SK-N-SH treated with all-trans-retinoic acid at 6 μM for 48 hours (cell line): ENCODE results near the gene CFAP68.

Source experiments
- ARNTL ChIP-seq: fragments of 450-650 bp; formaldehyde crosslinking; IDR thresholded peaks from 2 replicates; pipeline ENCODE4 v1.5.0; 2020; ENCODE audit warnings: low read depth, mild to moderate bottlenecking, moderate library complexity, borderline replicate concordance
- BACH2 ChIP-seq: fragments of 250-450 bp; sonication (Bioruptor Pico); IDR thresholded peaks from 2 replicates; pipeline ENCODE4 v1.9.0; 2021; ENCODE audit warnings: mild to moderate bottlenecking, borderline replicate concordance
- OSR1 ChIP-seq: fragments of 250-450 bp; sonication (Bioruptor Pico); IDR thresholded peaks from 2 replicates; pipeline ENCODE4 v1.8.0; 2022; ENCODE audit warnings: moderate library complexity, mild to moderate bottlenecking, inconsistent platforms
- ZC3H10 ChIP-seq: fragments of 250-450 bp; sonication (Bioruptor Pico); IDR thresholded peaks from 2 replicates; pipeline ENCODE4 v1.5.1; 2021; ENCODE audit warnings: mild to moderate bottlenecking, moderate library complexity
- ZFP3 ChIP-seq: fragments of 250-450 bp; sonication (Bioruptor Pico); IDR thresholded peaks from 2 replicates; pipeline ENCODE4 v1.5.0; 2020; ENCODE audit warnings: mild to moderate bottlenecking, moderate library complexity
- ZFP30 ChIP-seq: fragments of 450-650 bp; formaldehyde crosslinking; IDR thresholded peaks from 2 replicates; pipeline ENCODE4 v1.5.0; 2022; ENCODE audit warnings: mild to moderate bottlenecking, moderate library complexity
- TF ChIP-seq, protein P1 (sequence below): fragments of 250-450 bp; sonication (Bioruptor Pico); IDR thresholded peaks from 2 replicates; pipeline ENCODE4 v1.8.0; 2020; ENCODE audit warnings: mild to moderate bottlenecking, moderate library complexity, borderline replicate concordance

DNA sequence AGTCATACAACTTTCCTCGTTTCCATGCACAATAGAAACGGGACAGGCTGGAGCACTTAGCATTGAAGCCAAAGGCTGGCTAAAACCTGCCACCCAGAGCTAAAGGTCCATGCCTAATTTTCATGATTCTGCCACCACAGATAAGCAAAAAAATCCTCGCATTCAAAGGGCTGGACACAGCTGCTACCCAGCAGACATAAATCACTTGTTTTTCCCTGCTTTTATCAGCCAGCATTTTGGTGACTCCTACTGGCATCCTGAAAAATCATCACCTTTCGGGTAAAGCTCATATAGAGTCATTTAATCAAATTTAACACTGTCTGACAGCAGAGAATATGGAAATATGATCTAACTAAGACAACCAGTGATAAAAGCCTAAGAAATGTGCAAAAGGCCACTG is 45.8 kb upstream of the CFAP68 start:
- no peak for TF ChIP-seq ZFP3 (CRISPR knock-in tag)
- TF ChIP-seq, protein P1, sequence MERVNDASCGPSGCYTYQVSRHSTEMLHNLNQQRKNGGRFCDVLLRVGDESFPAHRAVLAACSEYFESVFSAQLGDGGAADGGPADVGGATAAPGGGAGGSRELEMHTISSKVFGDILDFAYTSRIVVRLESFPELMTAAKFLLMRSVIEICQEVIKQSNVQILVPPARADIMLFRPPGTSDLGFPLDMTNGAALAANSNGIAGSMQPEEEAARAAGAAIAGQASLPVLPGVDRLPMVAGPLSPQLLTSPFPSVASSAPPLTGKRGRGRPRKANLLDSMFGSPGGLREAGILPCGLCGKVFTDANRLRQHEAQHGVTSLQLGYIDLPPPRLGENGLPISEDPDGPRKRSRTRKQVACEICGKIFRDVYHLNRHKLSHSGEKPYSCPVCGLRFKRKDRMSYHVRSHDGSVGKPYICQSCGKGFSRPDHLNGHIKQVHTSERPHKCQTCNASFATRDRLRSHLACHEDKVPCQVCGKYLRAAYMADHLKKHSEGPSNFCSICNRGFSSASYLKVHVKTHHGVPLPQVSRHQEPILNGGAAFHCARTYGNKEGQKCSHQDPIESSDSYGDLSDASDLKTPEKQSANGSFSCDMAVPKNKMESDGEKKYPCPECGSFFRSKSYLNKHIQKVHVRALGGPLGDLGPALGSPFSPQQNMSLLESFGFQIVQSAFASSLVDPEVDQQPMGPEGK (CRISPR knock-in tag): no peak
- TF ChIP-seq OSR1: no peak
- TF ChIP-seq BACH2: no peak
- no peak for TF ChIP-seq ZC3H10 (CRISPR knock-in tag)
- TF ChIP-seq ZFP30 (CRISPR knock-in tag): no peak
- TF ChIP-seq ARNTL: no peak
